NCI-H146 (cell line): ENCODE data around the gene NFATC2IP.
"Not testable (repeated sequence)": the region's sequence is repeated elsewhere in the genome, so short reads cannot be mapped to it uniquely, and the experiment has no call there.

Experiments
- DNase-seq: peaks from one replicate; lab custom pipeline; 2025; lab: John Stamatoyannopoulos, UW

NFATC2IP gene

DNA sequence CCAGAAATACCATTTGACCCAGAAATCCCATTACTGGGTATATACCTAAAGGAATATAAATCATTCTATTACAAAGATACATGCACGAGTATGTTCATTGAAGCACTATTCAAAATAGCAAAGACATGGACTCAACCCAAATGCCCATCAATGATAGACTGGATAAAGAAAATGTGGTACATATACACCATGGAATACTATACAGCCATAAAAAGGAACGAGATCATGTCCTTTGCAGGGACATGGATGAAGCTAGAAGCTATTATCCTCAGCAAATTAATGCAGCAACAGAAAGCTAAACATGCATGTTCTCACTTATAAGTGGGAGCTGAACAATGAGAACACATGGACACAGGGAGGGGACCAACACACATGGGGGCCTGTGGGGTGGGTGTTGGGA, 24.5 kb upstream of the NFATC2IP start:
- DNase-seq: not testable (repeated sequence)

DNA sequence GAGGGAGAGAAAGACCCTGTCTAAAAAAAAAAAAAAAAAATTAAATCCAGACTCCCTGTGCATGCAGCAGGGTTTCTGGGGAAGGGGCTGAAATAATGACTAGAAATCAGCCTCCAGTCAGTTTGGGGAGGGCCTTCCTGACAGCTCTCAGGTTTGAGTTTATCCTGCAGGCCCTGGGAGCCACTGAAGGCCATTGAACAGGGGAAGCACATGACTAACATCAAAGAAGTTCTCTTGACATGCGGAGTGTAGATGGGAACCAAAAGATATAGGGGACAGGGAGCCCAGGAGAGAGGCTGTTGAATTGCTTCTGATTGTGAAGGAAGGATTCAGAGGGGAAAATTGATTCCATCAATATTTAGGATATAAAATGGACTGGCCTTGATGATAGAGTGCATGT, 22.9 kb upstream of the NFATC2IP start:
- DNase-seq: no peak

GRCh38 chr16:28930203-28930602, 20.5 kb upstream of the NFATC2IP start:
- no peak for DNase-seq

- no peak for DNase-seq
These were observed 20.1 kb upstream of the NFATC2IP start for GRCh38 chr16:28930652-28931051.

GRCh38 chr16:28931801-28932225, 18.9 kb upstream of the NFATC2IP start, which contains the start of gene CD19:
Gene CD19 (plus strand): TSS chr16:28931971. CDS start chr16:28932001, 30 bp downstream.
- no peak for DNase-seq

DNA sequence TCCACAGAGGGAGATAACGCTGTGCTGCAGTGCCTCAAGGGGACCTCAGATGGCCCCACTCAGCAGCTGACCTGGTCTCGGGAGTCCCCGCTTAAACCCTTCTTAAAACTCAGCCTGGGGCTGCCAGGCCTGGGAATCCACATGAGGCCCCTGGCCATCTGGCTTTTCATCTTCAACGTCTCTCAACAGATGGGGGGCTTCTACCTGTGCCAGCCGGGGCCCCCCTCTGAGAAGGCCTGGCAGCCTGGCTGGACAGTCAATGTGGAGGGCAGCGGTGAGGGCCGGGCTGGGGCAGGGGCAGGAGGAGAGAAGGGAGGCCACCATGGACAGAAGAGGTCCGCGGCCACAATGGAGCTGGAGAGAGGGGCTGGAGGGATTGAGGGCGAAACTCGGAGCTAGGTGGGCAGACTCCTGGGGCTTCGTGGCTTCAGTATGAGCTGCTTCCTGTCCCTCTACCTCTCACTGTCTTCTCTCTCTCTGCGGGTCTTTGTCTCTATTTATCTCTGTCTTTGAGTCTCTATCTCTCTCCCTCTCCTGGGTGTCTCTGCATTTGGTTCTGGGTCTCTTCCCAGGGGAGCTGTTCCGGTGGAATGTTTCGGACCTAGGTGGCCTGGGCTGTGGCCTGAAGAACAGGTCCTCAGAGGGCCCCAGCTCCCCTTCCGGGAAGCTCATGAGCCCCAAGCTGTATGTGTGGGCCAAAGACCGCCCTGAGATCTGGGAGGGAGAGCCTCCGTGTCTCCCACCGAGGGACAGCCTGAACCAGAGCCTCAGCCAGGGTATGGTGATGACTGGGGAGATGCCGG, 18.2 kb upstream of the NFATC2IP start:
- DNase-seq: no peak

DNA sequence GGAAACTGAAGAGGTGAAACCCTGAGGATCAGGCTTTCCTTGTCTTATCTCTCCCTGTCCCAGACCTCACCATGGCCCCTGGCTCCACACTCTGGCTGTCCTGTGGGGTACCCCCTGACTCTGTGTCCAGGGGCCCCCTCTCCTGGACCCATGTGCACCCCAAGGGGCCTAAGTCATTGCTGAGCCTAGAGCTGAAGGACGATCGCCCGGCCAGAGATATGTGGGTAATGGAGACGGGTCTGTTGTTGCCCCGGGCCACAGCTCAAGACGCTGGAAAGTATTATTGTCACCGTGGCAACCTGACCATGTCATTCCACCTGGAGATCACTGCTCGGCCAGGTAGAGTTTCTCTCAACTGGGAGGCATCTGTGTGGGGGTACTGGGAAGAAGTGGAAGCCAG, 17.6 kb upstream of the NFATC2IP start:
- no peak for DNase-seq

DNA sequence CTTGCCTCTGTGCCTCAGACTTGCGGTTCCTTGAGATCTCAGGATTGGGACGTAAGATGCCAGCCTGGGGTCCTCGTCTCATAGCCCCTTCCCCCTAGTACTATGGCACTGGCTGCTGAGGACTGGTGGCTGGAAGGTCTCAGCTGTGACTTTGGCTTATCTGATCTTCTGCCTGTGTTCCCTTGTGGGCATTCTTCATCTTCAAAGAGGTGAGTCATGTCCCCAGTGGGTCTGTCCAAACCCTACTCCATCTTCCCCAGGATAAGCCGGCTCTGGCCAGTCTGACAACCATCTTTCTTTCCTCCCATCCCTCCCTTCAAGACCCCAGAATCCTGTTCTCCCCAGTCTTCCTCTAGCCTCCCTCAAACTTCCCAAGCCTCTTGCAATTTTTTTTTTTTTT, 15.4 kb upstream of the NFATC2IP start:
- no peak for DNase-seq

- peak; percentile 92 for DNase-seq
These were observed 14.6 kb upstream of the NFATC2IP start for GRCh38 chr16:28935924-28936783.

- DNase-seq: no peak
These were observed 14.0 kb upstream of the NFATC2IP start for GRCh38 chr16:28936784-28937155.

DNA sequence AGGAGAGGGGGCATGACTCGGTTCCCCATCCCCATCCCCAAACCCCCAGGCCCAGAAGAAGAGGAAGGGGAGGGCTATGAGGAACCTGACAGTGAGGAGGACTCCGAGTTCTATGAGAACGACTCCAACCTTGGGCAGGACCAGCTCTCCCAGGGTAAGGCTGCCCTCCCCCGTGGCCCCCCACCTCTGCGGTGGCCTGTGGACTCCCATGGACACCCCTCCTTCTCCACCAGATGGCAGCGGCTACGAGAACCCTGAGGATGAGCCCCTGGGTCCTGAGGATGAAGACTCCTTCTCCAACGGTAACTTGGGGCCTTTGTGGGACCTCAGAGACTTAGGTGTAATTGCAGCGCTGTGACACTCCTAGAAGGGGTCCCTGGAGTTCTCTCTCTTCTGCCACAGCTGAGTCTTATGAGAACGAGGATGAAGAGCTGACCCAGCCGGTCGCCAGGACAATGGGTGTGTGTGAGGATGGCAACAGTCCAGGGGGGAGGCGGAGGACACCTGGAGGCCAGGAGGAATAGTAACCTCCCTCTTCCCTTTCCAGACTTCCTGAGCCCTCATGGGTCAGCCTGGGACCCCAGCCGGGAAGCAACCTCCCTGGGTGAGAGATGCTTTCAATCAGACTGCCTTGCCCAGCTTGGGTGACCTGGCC, 13.4 kb upstream of the NFATC2IP start:
- no peak for DNase-seq

- DNase-seq: no peak
These were observed 12.0 kb upstream of the NFATC2IP start for GRCh38 chr16:28938721-28939120.

DNA sequence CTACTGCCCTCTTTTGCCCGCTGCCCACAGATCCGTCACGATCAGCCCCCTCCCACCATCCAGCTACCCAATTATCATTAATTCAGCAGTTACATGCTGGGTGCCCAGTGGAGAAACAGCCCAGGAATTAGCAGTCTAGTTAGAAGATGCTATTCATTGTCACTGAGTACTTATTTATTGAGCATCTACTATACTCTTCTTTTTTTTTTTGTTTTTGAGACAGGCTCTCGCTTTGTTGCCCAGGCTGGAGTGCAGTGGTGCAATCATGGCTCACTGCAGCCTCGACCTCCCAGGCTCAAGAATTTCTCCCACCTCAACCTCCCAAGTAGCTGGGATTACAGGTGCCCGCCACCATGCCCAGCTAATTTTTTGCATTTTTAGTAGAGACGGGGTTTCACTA, 10.9 kb upstream of the NFATC2IP start:
- not testable (repeated sequence) for DNase-seq

GRCh38 chr16:28943281-28943680, 7.5 kb upstream of the NFATC2IP start:
- no peak for DNase-seq

DNA sequence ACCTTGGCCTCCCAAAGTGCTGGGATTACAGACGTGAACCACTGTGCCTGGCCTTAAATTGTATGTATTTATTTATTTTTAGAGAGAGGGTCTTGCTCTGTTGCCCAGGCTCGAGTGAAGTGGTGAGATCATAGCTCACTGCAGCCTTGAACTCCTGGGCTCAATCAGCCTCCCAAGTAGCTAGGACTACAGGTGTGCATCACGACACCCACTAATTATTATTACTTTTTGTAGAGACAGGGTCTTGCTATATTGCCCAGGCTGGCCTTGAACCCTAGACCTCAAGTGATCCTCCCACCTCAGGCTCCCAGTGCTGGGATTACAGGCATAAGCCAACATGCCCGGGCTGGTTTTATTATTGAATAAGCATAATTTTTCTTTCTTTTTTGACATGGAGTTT, 4.1 kb upstream of the NFATC2IP start:
- DNase-seq: no peak

- no peak for DNase-seq
These were observed 740 bp downstream of the NFATC2IP start for GRCh38 chr16:28951410-28951943.

DNA sequence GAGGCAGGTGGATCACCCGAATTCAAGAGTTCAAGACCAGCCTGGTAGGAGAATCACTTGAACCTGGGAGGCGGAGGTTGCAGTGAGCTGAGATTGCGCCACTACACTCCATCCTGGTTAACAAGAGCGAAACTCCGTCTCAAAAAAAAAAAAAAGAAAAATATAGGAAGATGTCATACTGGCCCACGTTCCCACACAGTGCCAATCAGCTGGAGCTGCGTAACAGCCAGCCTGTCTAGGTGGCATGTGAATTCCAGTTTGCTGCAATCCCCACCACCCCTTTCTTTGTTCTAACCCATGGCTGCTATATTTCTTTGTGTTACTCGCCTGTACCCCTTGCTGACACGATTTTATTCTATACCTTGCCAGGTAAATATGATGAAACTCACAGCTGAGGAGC, 7.5 kb downstream of the NFATC2IP start:
- DNase-seq: no peak

DNA sequence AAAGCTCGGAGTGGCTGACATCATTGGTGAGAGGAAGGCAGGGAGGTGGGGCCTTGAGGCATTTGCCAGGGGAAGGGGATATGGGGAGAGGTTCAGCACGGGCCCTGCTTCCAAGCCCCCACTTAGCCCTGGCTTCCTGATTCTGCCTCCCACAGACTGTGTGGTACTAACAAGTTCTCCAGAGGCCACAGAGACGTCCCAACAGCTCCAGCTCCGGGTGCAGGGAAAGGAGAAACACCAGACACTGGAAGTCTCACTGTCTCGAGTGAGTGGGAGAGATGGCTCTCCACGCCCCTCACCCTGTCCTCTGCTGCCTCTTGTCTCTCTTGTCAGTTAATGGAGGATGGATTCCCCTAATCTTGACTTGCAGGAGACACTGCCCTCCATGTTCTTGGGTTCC, 8.1 kb downstream of the NFATC2IP start:
- DNase-seq: no peak

- no peak for DNase-seq
These were observed 13.3 kb downstream of the NFATC2IP start for GRCh38 chr16:28964072-28964471.

DNA sequence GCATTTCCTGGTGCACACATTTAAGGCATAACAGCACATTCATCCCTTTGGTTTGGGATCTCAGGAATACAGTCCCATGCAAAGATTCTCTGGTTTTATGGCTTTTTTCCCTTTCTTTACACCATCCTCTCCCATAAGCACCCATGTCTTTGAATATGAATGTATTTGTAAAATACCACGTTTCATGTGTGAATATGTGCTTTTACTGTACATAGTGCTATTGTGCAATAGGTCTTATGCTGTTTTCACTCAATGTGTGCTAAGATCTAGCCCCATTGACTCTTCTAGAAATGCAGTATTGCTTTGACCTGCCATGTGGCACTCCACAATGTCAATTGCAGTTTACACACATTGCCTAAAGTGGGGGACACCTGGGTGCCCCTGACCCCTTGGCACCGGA, 13.8 kb downstream of the NFATC2IP start:
- no peak for DNase-seq

DNA sequence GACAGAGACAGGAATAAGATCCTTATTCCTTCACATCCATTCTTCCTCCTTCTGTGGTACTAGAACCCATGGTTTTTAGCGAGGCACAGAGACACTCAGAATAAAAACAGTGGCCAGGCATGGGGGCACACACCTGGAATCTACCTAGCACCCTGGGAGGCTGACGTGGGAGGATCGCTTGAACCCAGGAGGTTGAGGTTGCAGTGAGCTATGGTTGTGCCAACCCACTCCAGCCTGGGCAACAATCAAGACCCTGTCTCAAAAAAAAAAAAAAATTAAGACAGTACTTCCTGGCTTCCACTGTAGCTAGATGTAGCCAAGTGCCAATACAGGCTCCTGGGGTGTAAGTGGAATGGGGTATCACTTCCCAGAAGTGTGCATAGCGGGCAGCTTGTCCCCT, 16.4 kb downstream of the NFATC2IP start:
- no peak for DNase-seq

- not testable (repeated sequence) for DNase-seq
These were observed 19.0 kb downstream of the NFATC2IP start for GRCh38 chr16:28969696-28970095.
